K562 (cell line): ENCODE measurements around the gene MYCBPAP. TPM values are rescaled to one million over a fixed set of nuclear protein-coding genes. Genes with fewer than 3 reads are reported as not detected.

Experiments
- AFF1 ChIP-seq, 2 experiments: fragments of 450-650 bp; IDR thresholded peaks; 2 replicates each; pipeline ENCODE4 v1.6.1; 2018; ENCODE audit warnings: mild to moderate bottlenecking in 2 of 2, low read depth in 1 of 2; ENCODE audit not compliant: partially characterized antibody in 2 of 2
- ELF4 ChIP-seq: fragments of 450-650 bp; formaldehyde crosslinking; IDR thresholded peaks from 2 replicates; pipeline ENCODE4 v1.4.0; 2022; ENCODE audit warnings: missing genetic modification characterization
- HLTF ChIP-seq: fragments of 450-650 bp; IDR thresholded peaks from 2 replicates; pipeline ENCODE4 v1.6.1; 2016
- IRF1 ChIP-seq: sonication (generic); formaldehyde crosslinking; IDR thresholded peaks from 2 replicates; pipeline ENCODE4 v1.8.0; 2022; ENCODE audit warnings: missing genetic modification reagents, mild to moderate bottlenecking, borderline replicate concordance
- IRF2 ChIP-seq: sonication (generic); formaldehyde crosslinking; IDR thresholded peaks from 2 replicates; pipeline ENCODE4 v1.8.1; 2022; ENCODE audit warnings: mild to moderate bottlenecking, missing genetic modification reagents
- MCM5 ChIP-seq: fragments of 450-650 bp; IDR thresholded peaks from 2 replicates; pipeline ENCODE4 v1.6.1; 2016; ENCODE audit warnings: low read depth
- PCBP1 ChIP-seq: fragments of 200-400 bp; formaldehyde crosslinking; IDR thresholded peaks from 2 replicates; pipeline ENCODE4 v1.6.1; 2018; ENCODE audit warnings: mild to moderate bottlenecking, low read depth, low read length; ENCODE audit not compliant: poor library complexity, severe bottlenecking
- RCOR1 ChIP-seq, 2 experiments: IDR thresholded peaks; 2 replicates each; pipeline ENCODE4 v1.6.1; 2012; ENCODE audit warnings: low read depth in 2 of 2, low read length in 2 of 2, borderline replicate concordance in 1 of 2, improper control_type of control experiment in 1 of 2
- ZNF224 ChIP-seq: sonication (generic); formaldehyde crosslinking; IDR thresholded peaks from 2 replicates; pipeline ENCODE4 v1.8.0; 2022; ENCODE audit warnings: mild to moderate bottlenecking, missing genetic modification reagents
- ZNF384 ChIP-seq: IDR thresholded peaks from 2 replicates; pipeline ENCODE4 v1.6.1; 2012; ENCODE audit warnings: low read depth, low read length, improper control_type of control experiment
- ZNF436 ChIP-seq: fragments of 250-450, 450-650 bp; sonication (Bioruptor Pico); formaldehyde crosslinking; IDR thresholded peaks from 2 replicates; pipeline ENCODE4 v1.7.0; 2020; ENCODE audit warnings: mild to moderate bottlenecking
- ZNF609 ChIP-seq: sonication (generic); formaldehyde crosslinking; IDR thresholded peaks from 2 replicates; pipeline ENCODE4 v1.8.1; 2023; ENCODE audit warnings: missing genetic modification reagents, mild to moderate bottlenecking, borderline replicate concordance
- ZNF785 ChIP-seq: fragments of 250-450 bp; sonication (Bioruptor Pico); IDR thresholded peaks from 2 replicates; pipeline ENCODE4 v1.4.0; 2020; ENCODE audit warnings: mild to moderate bottlenecking
- polyA plus RNA-seq, 8 experiments: library from polyadenylated mRNA; depleted of rRNA in 4 of 8; stranded (reverse) in 5 of 8; unstranded in 3 of 8; fragments of >200 nt; fragmentation: Nextera tagmentation in 2 of 8; fragmentation: Illumina TruSeq in 1 of 8; extraction: Ambion mirVana in 2 of 8; extraction: Trizol in 1 of 8; gene quantifications; 2 replicates each; pipeline versions ENCODE4 v1.2.1 to v1.2.3, GENCODE V29; 2011 to 2014; ENCODE audit warnings: inconsistent platforms in 1 of 8, missing spikeins in 1 of 8
- total RNA-seq, 7 experiments: library from RNA; depleted of rRNA in 6 of 7; stranded (reverse); fragments of >200 nt in 6 of 7; fragmentation: Illumina TruSeq in 2 of 7; extraction: Trizol in 2 of 7; gene quantifications; 2 replicates each; pipeline versions ENCODE4 v1.2.1 to v1.2.3, GENCODE V29; 2011 to 2021; ENCODE audit warnings: low replicate concordance in 1 of 7
- TF ChIP-seq, protein P1 (sequence below): IDR thresholded peaks from 2 replicates; pipeline ENCODE4 v1.6.1; 2011; ENCODE audit warnings: borderline replicate concordance, low read depth, mild to moderate bottlenecking, moderate library complexity, low read length; ENCODE audit not compliant: insufficient read depth, poor library complexity, severe bottlenecking

Gene MYCBPAP
- total and polyA plus RNA-seq, 9 of the 15 experiments (the other 6 are each of a cell fraction or from before 2014, with no cell fraction given): not detected

GRCh38 chr17:50478391-50479381, 29.6 kb upstream of the MYCBPAP start, which contains the start of gene RSAD1 (continued):
- TF ChIP-seq AFF1 (IDR thresholded peaks at IDR 0.05; ENCODE audit: low read depth in 1 of 2, partially characterized antibody in 2 of 2): no peak
- no peak for TF ChIP-seq ZNF384
- TF ChIP-seq, protein P1, sequence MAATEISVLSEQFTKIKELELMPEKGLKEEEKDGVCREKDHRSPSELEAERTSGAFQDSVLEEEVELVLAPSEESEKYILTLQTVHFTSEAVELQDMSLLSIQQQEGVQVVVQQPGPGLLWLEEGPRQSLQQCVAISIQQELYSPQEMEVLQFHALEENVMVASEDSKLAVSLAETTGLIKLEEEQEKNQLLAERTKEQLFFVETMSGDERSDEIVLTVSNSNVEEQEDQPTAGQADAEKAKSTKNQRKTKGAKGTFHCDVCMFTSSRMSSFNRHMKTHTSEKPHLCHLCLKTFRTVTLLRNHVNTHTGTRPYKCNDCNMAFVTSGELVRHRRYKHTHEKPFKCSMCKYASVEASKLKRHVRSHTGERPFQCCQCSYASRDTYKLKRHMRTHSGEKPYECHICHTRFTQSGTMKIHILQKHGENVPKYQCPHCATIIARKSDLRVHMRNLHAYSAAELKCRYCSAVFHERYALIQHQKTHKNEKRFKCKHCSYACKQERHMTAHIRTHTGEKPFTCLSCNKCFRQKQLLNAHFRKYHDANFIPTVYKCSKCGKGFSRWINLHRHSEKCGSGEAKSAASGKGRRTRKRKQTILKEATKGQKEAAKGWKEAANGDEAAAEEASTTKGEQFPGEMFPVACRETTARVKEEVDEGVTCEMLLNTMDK: peak; percentile 98
- TF ChIP-seq IRF1 (CRISPR knock-in tag): no peak
- TF ChIP-seq RCOR1 (IDR thresholded peaks at IDR 0.05; ENCODE audit: borderline replicate concordance in 1 of 2, low read depth in 2 of 2, low read length in 2 of 2): peak in 1 of 2 experiments; percentile 65; a peak in 2 of 4 replicates
- TF ChIP-seq HLTF: no peak
- TF ChIP-seq PCBP1: no peak
- no peak for TF ChIP-seq ZNF785
- TF ChIP-seq MCM5: no peak
- TF ChIP-seq ZNF224 (CRISPR knock-in tag): no peak
- TF ChIP-seq ELF4: no peak
- TF ChIP-seq IRF2 (CRISPR knock-in tag): no peak
- no peak for TF ChIP-seq ZNF436
- no peak; the same call in 1 of the 2 replicates for TF ChIP-seq ZNF609
